HG03175 (cell line): ENCODE data around the gene RXRA.

ENCODE experiments used
- ATAC-seq: cut with Tn5 transposase; IDR thresholded peaks from one replicate; pipeline ENCODE4 v1.9.1; 2021; ENCODE audit warnings: mild to moderate bottlenecking, moderate library complexity; ENCODE audit not compliant: unreplicated experiment

Gene RXRA

DNA sequence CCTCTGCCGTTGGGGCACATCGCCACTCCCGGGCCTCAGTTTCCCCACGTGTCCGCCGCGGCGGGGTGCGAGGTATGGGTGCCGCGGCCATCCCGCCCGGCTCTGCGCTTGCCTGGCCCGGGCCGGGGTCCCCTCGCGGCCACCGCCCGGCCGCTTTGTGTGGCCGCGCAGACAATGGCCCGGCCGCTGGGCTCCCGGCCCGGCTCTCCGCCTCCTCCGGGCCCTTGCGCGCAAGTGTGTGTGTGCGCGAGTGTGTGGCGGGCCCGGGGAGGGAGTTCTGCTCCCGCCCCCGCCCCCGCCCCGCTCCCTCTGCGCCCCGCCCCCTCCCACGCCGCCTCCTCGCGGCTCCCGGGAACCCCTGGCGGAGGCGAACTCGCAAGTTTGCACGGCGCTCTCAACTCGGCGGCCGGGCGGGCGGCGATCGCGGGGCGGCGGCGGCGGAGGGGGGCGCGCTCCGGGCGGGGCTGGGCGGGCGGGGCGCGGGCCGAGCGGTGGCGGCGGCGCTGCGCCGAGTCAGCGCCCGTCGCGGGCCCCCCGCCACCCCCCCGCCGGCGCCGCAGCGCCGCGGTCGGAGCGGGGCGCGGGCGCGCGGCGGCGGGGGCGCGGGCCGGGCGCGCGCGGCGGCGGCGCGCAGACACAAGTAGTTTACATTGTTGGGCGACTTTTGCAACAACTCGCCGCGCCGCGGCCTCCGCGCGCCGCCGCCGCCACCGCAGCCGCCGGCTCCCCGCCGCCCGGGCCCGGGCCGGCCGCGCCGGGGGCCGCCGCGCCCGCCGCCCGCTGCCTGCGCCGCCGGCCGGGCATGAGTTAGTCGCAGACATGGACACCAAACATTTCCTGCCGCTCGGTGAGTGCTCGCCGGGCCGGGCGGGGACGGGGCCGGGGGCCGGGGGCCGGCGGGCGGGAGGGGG is at the start of gene RXRA:
Gene RXRA (plus strand): TSS at position 643 of the 911 bp plus-strand sequence. CDS start 177 bp downstream, at position 820.
- ATAC-seq, result peak; percentile 37

DNA sequence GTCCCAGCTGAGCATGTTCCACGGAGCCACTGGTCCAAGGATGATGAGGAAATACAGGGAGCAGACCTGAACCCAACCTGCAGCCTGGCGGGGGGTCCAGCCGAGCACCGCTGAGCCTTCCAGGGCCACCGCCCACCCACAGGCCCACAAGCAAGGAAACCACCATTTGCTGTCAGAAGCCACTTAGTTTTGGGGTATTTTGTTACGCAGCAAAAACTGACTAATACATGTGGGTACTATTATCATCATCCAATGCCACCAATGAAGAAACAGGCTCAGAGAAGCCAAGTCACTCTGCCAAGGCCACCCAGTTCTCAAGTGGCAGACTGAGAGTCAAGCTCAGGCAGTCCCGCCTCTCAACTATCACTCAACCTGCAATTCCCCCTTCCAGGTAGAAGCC is 48.0 kb upstream of the RXRA start:
- no peak for ATAC-seq

DNA sequence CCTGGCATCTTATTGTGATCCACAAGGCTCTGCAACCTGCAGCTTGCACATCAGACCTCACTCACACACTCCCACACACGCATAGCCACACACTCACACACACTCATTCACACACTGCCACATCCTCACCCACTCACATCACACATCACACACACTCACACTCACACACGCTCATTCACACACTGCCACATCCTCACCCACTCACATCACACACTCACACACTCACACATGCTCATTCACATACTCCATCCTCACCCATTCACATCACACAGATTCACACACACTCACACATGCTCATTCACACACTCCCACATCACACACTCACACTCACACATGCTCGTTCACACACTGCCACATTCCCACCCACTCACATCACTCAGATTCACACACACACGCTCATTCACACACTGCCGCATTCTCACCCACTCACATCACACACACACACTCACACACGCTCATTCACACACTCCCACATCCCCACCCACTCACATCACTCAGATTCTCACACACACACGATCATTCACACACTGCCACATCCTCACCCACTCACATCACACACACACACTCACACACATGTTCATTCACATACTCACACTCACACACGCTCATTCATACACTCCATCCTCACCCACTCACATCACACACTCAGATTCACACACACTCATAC is 47.1 kb upstream of the RXRA start:
- ATAC-seq, result no peak

DNA sequence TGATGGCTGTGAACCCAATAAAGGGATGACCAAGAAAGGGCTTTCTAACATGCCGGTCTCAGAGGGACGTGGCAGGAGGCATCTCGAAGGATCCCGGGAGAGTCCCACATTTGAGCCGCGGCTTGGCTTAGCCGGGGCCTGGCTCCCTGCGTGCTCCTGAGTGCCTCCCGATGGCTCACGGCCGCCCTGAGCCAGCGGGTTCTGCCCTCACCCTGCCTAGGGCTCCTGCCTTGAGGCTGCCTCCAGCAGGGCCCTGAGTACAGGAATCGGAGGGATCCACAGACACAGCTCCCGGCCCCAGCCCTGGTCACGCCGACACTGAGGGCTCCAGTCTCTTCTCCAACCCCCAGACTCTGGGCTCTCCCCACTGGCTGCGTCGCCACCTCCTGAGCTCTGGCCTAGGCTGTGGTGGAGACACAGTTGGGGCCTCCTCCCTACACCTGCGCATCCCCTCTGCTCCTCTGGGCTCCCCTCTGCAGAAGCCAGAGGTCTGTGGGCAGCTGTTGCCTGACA is 44.1 kb upstream of the RXRA start:
- no peak for ATAC-seq

DNA sequence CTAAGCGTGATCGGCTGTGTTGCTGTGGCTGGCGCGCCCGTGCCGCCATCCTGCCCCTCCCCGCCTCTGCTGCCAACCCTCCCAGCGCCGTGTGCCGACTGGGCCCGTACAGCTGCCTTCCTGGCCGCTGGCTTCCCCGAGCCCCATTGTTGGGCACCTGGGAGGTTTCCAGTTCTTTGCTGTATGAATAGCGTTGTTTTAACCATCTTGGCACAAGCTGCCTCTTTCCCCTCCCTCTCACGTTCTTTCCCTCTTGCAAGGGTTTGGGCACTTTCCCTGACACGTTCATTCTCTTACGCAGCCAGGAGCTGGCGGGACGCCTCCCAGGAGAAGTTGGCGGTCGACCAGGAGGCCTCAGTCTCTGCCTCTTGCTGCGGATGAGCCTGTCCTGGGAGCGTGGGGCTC is 43.1 kb upstream of the RXRA start:
- no peak for ATAC-seq

DNA sequence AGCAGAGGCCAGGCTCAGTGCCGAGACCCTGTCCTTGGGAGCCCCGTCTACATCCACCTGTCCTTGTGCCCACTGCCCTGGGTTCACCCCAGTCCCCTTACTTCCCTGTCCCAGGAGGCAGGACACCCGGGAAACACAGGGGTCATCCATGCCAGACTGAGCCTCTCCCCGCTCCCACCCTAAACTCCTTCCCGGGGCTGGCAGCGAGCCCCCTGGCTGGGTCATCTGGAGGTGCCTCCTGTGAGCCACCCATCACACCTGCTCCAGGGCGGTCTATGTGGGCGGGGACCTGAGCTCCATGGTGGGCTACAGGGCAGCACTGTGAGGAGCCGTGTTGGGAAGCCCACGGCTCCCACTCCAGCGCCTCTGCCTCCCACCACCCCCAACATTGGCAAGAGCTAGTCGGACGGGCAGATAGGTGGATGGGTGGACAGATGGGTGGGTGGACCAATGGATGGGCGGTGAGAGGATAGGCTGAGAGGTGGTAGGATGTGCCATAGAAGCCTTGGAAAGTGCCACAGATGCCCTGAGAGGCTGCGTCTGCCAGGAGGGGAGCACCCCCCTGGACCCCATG is 42.5 kb upstream of the RXRA start:
- no peak for ATAC-seq

DNA sequence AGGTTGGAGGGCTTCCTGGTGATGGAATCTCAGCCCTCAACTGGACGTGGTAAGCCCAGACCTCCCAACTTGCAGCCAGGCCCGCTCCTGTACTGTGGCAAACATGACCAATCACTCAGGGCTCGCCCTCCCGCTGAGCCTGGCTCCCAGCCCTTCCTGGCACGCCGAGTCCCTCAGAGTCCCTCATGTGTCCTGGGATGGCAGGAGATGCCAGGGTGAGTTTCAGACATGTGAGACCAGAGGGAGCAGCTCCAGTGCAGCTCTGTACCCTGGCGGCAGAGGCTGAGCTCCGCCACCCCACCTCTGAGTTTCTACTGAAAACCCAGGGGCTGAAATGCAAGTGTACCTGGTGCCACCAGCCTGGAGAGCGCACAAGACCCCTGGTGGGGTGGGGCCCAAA is 42.0 kb upstream of the RXRA start:
- no peak for ATAC-seq

DNA sequence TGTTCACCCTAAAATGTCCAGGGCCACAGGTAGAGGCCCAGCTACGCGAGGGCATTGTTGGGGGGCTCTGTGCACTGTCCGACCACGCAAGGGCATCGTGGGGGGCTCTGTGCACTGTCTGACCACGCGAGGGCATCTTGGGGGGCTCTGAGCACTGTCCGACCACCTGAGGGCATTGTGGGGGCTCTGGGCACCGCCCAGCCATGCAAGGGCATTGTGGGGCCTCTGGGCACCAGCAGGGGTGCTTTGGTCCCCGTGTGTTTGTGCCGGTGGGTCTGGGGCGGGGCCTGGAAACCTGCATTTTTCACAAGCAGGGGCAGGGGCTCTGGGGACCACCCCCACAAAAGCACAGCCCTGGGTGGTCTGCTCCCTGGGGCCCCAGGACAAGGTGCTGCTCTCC is 41.5 kb upstream of the RXRA start:
- ATAC-seq, result no peak

DNA sequence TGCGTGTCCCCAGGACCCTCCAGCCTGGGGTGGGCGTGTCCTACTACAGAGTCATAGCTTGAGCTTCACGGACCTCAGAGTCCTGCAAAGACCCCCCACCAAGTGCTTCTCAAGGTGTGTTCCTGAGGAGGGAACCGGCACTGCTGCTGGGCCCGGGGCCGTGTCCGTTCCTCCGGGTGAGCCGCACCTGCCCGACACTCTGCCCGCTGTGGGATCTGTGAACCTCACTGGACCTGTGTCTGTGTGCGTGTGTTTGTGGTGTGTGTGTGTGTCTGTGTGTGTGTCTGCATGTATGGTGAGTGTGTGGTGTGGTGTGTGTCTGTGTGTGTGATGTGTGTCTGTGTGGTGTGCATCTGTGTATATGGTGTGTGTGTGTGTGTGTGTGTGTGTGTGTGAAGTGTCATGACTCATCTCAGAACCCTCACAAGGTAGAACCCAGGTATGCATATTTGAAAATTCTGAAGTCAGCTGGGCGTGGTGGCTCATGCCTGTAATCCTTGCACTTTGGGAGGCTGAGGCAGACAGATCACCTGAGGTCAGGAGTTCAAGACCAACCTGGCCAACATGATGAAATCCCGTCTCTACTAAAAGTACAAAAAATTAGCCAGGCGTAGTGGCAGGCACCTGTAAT is 40.9 kb upstream of the RXRA start:
- no peak for ATAC-seq

DNA sequence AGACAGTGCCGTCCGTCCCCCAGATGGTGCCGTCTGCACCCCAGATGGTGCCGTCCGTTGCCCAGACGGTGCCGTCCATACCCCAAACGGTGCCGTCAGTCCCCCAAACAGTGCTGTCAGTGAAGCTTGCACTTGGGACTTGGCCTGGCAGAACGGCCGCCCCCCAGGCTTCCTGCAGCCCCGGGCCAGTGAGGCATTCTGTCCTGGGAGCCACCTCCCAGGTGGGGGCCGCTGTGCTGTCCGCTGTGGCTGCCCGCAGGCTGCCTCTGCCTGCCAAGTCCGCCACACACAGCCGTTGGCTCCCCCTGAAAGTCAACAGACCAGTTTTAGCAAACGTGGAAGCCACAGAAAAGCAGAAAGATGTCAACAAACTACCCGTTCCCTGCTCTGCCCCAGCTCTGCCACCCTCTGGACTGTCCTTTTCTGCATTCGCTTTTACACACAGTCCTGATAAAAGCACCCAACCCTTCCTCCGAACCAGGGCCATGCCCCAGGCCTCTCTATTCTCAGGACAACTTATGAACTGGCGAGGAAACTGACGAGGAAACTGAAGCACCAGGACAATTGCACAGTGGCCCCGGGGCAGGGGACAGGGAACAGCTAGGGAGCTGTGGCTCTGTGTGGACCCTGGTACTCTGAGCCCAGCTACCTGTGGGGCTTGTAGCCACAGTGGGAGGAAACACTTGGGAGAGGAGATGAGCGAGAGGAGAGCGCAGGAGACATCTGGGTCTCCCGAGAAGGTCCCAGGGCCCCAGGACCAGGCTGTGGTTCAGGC is 39.6 kb upstream of the RXRA start:
- ATAC-seq, result no peak

DNA sequence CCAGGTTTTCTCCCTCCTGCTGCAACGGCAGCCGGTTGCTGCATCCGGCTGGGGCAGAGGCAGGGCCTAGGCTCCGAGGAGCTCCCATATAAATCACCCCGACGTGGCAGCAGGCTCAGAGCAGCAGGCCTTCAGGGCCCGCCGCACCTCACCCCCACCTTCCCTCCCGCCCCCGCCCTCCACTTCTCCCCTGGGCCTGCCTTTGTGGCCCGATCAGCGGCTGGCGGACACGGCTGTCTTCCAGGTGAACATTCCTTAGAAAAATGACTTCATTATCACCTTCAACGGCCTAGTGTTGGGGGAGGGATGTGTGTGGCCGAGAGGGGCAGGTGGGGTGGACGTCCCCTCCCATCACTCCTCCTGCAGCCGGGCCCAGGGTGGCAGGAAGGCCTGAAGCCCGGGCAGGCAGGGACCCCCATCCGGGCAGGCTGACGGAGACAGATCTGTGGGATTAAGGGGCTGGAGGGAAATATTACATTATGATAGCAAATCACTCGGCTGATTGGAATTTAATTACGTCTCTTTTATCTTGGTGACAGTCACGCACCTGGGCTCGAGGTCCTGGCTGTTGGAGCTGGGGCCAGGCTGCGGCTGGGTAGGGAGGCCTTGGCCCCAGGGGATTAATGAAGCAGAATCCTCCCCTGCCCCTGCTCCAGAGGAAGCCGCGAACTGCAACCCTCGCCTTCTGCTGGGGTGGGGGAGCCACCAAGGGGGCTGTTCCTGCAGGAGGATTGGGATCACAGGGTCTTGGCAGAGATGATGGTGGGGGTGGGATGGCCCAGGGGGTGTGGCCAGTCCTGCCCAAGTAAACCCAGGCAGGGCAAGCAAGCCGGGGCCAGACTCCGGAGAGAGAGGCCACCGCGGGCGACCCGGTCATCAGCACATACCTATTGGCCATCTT is 38.4 kb upstream of the RXRA start:
- ATAC-seq, result no peak

DNA sequence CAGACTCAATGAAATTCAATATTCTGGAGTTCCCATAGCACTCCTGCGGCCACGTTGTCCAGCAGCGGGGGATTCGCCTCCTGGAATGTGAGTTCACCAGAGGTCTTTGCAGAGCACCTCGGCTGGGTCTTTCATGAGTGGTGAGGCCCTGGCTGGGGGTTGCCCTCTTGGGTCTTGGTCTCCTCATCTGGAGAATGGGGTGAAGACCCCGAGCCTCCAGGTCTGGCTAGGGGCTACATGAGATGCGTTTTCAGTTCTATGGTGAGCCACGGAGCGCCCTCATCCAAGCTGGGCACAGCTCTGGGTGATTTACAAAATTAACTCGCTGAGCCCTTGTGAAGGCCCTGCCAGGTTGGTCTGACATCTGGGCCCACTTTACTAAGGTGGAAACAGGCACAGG is 37.5 kb upstream of the RXRA start:
- no peak for ATAC-seq

DNA sequence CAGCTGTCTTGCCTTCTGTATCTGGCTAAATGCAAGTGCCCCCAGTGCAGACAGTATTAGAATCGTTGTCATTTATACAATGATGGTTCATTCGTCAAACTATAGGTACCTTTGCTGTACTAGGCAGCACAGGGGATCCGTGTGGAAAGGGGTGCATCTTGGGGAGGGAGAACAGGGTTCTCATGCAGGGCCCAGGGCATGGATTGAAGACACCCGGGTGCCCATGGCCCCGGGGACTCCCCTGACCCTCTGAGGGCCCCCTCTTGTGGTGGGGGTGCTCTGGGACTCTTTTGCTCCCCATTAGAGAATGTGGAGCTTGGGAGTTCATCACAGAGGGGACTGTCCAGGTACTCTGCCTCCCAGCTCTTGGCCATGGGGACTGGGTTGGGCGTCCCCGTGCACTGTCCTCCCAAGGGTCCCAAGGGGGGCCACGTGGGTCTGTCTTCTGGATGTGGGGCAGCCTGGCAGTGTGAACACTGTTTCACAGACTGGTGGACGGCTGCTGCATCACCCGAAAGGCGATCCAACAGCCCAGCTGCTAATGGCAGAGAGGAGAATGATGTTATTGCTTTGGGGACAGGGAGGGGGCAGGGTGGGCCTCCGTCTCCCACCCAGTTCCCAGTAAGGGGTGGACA is 36.9 kb upstream of the RXRA start:
- no peak for ATAC-seq

DNA sequence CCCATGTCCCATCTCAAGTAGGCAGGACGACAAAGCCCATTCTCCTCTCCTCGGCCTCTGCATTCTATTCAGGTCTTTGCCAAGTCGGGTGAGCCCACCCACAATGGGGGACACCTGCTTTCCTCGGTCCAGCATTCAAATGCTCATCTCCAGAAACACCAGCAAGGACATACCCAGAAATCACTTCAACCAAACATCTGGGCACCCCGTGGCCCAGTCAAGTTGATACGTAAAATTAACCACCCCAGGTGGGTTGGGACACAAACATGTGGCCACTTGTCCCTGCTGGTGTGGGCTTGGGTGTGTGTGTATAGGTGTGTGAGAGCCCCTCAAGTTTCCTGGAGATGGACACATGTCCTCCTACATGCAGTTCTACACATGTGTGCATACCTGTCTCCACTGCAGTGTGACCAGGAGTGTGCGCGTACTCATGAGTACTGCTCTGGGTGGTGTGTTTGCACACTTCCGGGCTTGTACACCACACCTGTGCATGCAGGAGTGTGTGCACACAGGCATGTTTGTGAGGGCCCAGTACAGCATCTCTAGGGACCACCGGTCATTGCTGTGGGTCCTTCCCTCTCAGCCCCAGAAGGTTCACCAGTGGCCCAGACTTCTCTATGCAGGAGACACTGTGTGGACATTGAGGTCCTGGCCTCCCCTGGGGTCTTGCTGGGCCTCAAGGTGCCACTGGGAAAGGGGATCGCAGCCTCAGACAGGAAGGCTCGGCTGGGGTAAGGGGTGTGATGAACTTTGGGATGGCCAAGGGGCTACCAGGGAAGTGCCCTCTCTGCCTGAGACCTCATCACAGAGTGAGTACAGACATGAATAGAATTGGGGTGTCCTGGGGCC is 35.4 kb upstream of the RXRA start:
- no peak for ATAC-seq

DNA sequence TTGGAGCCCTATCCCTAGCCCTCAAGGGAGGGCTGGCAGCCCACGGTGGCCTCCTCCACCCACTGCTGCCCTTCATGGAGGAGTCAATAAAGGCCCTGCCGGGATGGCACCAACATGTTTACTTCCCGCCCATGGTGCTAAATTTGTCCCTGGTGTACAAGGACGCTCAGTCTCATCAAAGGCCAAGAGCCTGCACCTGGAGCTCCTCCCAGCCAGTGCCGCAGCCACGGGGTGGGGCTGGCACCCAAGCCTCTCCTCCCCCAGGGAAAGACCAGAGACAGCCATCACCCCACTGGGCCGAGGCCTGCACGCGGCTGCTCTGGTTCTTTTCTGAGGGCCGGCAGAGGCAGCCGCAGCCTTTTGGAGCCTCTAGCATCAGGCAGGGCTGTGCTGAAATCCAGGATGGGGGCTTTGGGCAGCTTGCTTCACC is 34.8 kb upstream of the RXRA start:
- no peak for ATAC-seq

DNA sequence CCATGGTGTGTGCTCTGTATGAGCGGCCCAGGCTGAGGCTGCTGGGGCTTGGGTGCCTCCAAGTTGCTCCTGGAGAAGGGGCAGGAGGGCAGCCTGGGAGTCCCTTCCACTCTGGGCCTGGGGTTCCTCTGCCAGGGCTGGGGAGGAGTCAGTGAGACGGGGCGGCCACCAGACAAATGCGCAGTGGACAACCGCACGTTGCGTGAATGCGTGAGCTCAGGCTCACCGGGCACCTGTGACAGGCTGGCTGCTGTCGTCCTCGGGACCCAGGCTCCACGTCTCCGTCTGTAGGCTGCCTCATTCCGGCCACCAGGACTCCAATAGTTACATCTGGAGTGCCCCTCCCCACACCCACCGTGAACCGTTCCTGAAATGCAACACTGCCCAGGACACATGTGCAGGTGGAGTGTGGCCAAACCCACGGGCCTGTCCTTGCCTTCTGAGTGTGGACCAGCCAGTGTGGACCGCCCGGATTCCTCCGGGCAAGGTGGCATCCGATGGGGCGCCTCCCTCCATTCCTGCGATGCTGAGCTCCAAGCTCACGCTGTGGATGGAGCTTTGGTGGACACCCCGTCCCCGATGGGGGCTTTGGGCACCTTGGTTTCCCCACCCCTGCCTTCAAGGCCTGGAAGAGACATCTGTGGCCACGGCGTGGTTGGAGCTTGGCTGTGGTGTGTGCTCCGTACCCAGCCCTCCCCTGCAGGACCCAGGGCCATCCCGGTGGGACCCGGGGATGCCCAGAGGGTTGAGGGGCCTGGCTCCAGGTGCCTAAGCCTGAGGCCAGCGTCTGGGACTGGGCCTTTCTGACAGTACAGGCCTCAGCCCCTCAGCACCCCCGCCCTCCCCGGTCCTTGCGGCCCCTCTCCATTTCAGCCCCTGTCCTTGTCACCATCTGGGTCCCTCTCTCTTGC is 34.0 kb upstream of the RXRA start:
- no peak for ATAC-seq

DNA sequence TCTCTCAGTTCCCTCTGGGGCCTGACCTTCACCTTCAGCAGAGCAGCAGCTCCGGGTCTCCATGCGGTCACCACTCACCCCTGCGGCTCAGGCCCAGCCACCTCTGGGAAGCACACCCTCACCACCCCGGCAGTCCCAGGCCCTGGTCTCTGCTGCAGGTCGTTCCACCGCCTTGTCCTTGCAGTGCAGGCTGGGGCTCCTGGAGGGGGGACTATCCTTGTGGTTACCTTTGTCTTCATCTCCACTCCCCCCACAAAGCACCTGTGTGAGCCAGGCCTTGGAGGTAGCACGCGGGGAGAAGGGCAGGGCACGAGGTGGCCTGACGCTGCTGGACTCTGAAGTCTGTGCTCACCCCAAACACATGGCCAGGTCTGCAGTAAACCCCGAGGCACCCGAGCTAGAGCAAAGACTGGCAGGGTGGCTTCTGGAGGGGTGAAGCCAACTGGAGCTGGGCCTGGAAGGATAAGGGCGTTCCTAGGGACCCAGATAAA is 33.2 kb upstream of the RXRA start:
- no peak for ATAC-seq
